Naive thymus-derived CD4-positive, alpha-beta T cell (primary cell): ENCODE data around the gene TESK2. TPM values are rescaled to one million over a fixed set of nuclear protein-coding genes. Genes with fewer than 3 reads are reported as not detected.

ENCODE experiments used
- ATAC-seq: fragments of 150-1000 bp; cut with Tn5 transposase; 2 replicates; pipeline ENCODE4 v1.10.0; 2021; ENCODE audit warnings: mild to moderate bottlenecking, moderate library complexity
- CTCF ChIA-PET: fragments of 350-600 bp; sonication (Branson Sonifier 250); formaldehyde crosslinking; loops from one replicate; lab custom pipeline; 2021; ENCODE audit warnings: antibody characterized with exemption; lab: Charles Lee
- POLR2A ChIA-PET: fragments of 350-600 bp; sonication (Branson Sonifier 250); formaldehyde crosslinking; loops from one replicate; lab custom pipeline; 2021; ENCODE audit warnings: antibody characterized with exemption, inconsistent platforms; lab: Charles Lee
- DNase-seq, 9 donors: peaks; one replicate each; pipeline versions ENCODE4 v3.0.0 to v3.0.0-alpha.2; 2020 to 2022; ENCODE audit warnings: mixed read lengths in 1 of 9
- H3K27ac ChIP-seq: one replicate; pipeline ENCODE4 v1.7.0; 2013; ENCODE audit warnings: mild to moderate bottlenecking, low read depth, low read length, moderate library complexity
- H3K27me3 ChIP-seq, 2 donors: one replicate each; pipeline ENCODE4 v1.7.0; 2013; ENCODE audit warnings: low read length in 2 of 2, mild to moderate bottlenecking in 2 of 2, moderate library complexity in 2 of 2; ENCODE audit not compliant: control insufficient read depth in 2 of 2, insufficient read depth in 2 of 2
- H3K36me3 ChIP-seq, 3 experiments: 1 replicate in 2 of 3; 2 replicates in 1 of 3; pipeline ENCODE4 v1.7.0; 2013; ENCODE audit warnings: low read length in 3 of 3, mild to moderate bottlenecking in 3 of 3, moderate library complexity in 1 of 3; ENCODE audit not compliant: insufficient read depth in 3 of 3, control insufficient read depth in 2 of 3
- H3K4me1 ChIP-seq, 2 donors: one replicate each; pipeline ENCODE4 v1.7.0; 2013; ENCODE audit warnings: low read length in 2 of 2, mild to moderate bottlenecking in 2 of 2, moderate library complexity in 1 of 2; ENCODE audit not compliant: control insufficient read depth in 2 of 2, insufficient read depth in 2 of 2
- H3K4me3 ChIP-seq: 2 replicates; pipeline ENCODE4 v1.7.0; 2013; ENCODE audit warnings: mild to moderate bottlenecking, low read length
- H3K9me3 ChIP-seq, 3 experiments: 1 replicate in 2 of 3; 2 replicates in 1 of 3; pipeline ENCODE4 v1.7.0; 2013; ENCODE audit warnings: low read length in 3 of 3; ENCODE audit not compliant: control insufficient read depth in 2 of 3
- H3K27ac Mint-ChIP-seq, 9 donors: one replicate each; pipeline ENCODE4 v1.8.0; 2020 to 2022; ENCODE audit warnings: mixed read lengths in 9 of 9, mild to moderate bottlenecking in 8 of 9, moderate library complexity in 5 of 9, inconsistent platforms in 2 of 9
- H3K27me3 Mint-ChIP-seq, 5 donors: one replicate each; pipeline ENCODE4 v1.8.0; 2021 to 2022; ENCODE audit warnings: mixed read lengths in 5 of 5, mild to moderate bottlenecking in 1 of 5
- H3K36me3 Mint-ChIP-seq, 5 donors: one replicate each; pipeline ENCODE4 v1.8.0; 2020 to 2022; ENCODE audit warnings: mixed read lengths in 5 of 5, mild to moderate bottlenecking in 3 of 5, inconsistent platforms in 1 of 5
- H3K4me1 Mint-ChIP-seq, 7 donors: one replicate each; pipeline ENCODE4 v1.8.0; 2020 to 2022; ENCODE audit warnings: mixed read lengths in 7 of 7, mild to moderate bottlenecking in 3 of 7, inconsistent platforms in 1 of 7
- H3K4me3 Mint-ChIP-seq, 10 donors: one replicate each; pipeline ENCODE4 v1.8.0; 2020 to 2022; ENCODE audit warnings: mild to moderate bottlenecking in 10 of 10, mixed read lengths in 10 of 10, moderate library complexity in 6 of 10, inconsistent platforms in 2 of 10
- H3K9me3 Mint-ChIP-seq, 11 donors: one replicate each; pipeline ENCODE4 v1.8.0; 2020 to 2022; ENCODE audit warnings: mixed read lengths in 11 of 11, mild to moderate bottlenecking in 4 of 11, inconsistent platforms in 1 of 11, moderate library complexity in 1 of 11
- intact Hi-C, 2 donors: fragments of 100-400 bp; cut with micrococcal nuclease; formaldehyde crosslinking; loops; one replicate each; pipeline ENCODE4 v1.15.1; 2023
- polyA plus RNA-seq, 2 donors: library from polyadenylated mRNA; unstranded; fragments of 300-500 nt; fragmentation: Illumina TruSeq; gene quantifications; one replicate each; pipeline ENCODE4 v1.2.3, GENCODE V29; 2021
- total RNA-seq, 6 experiments: library from RNA in 5 of 6; stranded (reverse) in 5 of 6; gene quantifications; 1 replicate in 5 of 6; 2 replicates in 1 of 6; pipeline ENCODE4 v1.2.3 and lab custom pipeline; 2021 to 2026

TESK2 gene, protein sequence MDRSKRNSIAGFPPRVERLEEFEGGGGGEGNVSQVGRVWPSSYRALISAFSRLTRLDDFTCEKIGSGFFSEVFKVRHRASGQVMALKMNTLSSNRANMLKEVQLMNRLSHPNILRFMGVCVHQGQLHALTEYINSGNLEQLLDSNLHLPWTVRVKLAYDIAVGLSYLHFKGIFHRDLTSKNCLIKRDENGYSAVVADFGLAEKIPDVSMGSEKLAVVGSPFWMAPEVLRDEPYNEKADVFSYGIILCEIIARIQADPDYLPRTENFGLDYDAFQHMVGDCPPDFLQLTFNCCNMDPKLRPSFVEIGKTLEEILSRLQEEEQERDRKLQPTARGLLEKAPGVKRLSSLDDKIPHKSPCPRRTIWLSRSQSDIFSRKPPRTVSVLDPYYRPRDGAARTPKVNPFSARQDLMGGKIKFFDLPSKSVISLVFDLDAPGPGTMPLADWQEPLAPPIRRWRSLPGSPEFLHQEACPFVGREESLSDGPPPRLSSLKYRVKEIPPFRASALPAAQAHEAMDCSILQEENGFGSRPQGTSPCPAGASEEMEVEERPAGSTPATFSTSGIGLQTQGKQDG
- total RNA-seq (1 to 10 TPM; 3.3 to 8.9 (median 7.4) TPM), polyA plus RNA-seq (1 to 10 TPM; 3.5 to 5.0 TPM), total RNA-seq (lab: John Stamatoyannopoulos, UW) (7.3 reads per million, percentile 30 among the genes with 10 or more reads in this experiment)

DNA sequence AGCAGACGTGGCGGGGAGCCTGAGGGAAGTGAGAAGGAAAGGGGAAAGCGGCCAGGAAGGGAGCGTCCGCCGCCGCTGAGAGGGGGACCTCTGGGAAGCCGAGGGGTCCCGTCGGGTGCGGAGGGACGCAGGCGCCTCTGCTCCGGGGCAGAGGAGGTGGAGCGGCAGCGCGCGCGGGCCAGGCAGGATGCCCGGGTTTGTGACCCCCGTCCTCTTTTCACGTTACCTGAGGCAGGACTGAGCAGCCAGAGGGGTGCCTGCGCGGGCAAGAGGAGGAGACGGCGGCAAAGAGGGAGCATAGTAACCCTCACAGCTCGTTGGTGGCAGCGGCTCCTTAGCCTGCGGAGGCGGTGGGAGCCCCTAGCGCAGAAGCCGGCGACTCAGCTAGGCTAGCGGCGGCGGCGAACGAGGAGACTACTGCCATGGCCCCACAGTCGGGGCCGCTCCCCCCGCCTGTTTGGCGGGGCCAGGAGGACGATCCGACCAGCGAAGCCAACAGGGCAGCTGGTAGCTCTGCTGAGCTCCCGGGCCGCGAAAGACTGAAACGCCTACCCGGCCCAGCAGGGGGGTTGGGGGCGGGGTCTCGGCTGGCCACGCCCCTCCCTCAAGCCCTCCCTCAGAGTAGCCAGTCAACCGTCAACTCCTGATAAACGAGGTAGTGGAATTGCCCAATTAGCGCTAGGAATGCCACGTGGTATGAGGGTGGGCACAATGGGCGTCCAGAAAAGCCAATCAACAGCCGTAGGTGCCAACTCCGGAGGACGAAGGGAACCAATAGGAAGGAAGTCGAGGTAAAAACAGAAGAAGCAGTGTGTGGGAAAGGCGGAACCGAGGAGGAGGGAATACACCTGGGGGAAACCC lies at the start of gene TESK2:
TESK2 (minus strand) TSS at position 538 of the 861 bp plus-strand sequence. CDS start 33,378 bp downstream, outside the sequence.
- Mint-ChIP-seq H3K27me3 (peaks cover 0 to 4% (median 0%) of the 10 kb centered on the region in 5 donors), H3K27ac (no peak within 1 kb of the TSS), H3K9me3 (no peaks in the 10 kb centered on the region), H3K4me3 (no peak within 1 kb of the TSS), H3K4me1 (peaks cover 5 to 15% (median 10%) of the 10 kb centered on the region in 7 donors), H3K36me3 (peaks cover 0 to 4% (median 0%) of the 10 kb centered on the region in 5 donors)
- Histone ChIP-seq H3K27me3 (no peaks in the 10 kb centered on the region), H3K4me1 (peaks cover 9% of the 10 kb centered on the region in 2 donors), H3K9me3 (no peaks in the 10 kb centered on the region), H3K36me3 (no peaks in the 10 kb centered on the region), H3K27ac (peak within 1 kb of the TSS; percentile 77), H3K4me3 (peak within 1 kb of the TSS; percentile 76)
- ATAC-seq (peak; percentile 96), DNase-seq (peak; percentile 89 to 99 (median 98))
- ChIA-PET POLR2A (interaction anchor here (0.6 to 5.5 kb wide), 14 partner anchors 10 to 769 kb away, joined by 3 to 45 read pairs (median 5); partner anchors contain the start of genes CCDC163, HECTD3, MMACHC and MUTYH), CTCF (interaction anchor here (0.5 to 7.6 kb wide), 14 partner anchors 11 to 773 kb away, joined by 3 to 94 read pairs (median 7); partner anchors contain the start of genes CCDC163, HECTD3, MMACHC and MUTYH)
- intact Hi-C loops: loop anchor here (1.0 to 10.0 kb wide), 18 partner anchors 9 to 817 kb away; partner anchors contain the start of genes BTBD19 (in 2 of the 2), CCDC163 (in 2 of the 2), DYNLT4 (in 2 of the 2) and IPP (in 2 of the 2)

DNA sequence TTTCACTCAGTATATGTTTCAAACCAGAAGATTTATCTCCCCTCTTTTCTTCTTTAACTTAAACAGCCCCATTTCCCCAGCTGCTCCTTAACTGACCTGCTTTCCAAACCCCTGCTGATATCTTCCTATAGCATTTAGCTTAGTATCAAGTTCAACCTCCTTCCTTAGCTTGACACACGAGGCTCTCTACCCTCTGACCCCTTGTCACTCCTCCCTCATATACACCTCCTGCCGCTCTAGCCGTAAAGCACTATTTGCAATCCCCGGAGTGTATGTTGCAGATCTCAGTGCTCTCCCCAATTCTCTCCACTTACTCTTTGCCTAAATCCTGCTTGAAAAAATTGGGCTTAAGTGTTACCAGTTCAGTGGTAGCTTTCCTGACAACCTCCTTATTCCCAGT lies 45.9 kb upstream of the TESK2 start:
- Histone ChIP-seq H3K36me3 (no peaks in the 10 kb centered on the region), H3K4me1 (no peaks in the 10 kb centered on the region), H3K9me3 (no peaks in the 10 kb centered on the region), H3K27ac (no peak overlapping the region), H3K4me3 (no peak overlapping the region), H3K27me3 (no peaks in the 10 kb centered on the region)
- ATAC-seq (no peak), DNase-seq (no peak)
- H3K4me1 Mint-ChIP-seq: peaks cover 0 to 13% (median 0%) of the 10 kb centered on the region in 7 donors
- CTCF ChIA-PET: no interaction called here
- intact Hi-C loops: no loop called here
- H3K27me3 Mint-ChIP-seq: peaks cover 0 to 2% (median 0%) of the 10 kb centered on the region in 5 donors
- no peaks in the 10 kb centered on the region for H3K36me3 Mint-ChIP-seq
- no peaks in the 10 kb centered on the region for H3K9me3 Mint-ChIP-seq
- no peak overlapping the region for H3K4me3 Mint-ChIP-seq
- H3K27ac Mint-ChIP-seq: peak overlapping the region in 1 of 9 donors; percentile 14
- POLR2A ChIA-PET: interaction anchor here (0.6 to 1.4 kb wide), 2 partner anchors 15 to 726 kb away, joined by 4 to 8 read pairs; partner anchors contain the start of gene PRDX1

DNA sequence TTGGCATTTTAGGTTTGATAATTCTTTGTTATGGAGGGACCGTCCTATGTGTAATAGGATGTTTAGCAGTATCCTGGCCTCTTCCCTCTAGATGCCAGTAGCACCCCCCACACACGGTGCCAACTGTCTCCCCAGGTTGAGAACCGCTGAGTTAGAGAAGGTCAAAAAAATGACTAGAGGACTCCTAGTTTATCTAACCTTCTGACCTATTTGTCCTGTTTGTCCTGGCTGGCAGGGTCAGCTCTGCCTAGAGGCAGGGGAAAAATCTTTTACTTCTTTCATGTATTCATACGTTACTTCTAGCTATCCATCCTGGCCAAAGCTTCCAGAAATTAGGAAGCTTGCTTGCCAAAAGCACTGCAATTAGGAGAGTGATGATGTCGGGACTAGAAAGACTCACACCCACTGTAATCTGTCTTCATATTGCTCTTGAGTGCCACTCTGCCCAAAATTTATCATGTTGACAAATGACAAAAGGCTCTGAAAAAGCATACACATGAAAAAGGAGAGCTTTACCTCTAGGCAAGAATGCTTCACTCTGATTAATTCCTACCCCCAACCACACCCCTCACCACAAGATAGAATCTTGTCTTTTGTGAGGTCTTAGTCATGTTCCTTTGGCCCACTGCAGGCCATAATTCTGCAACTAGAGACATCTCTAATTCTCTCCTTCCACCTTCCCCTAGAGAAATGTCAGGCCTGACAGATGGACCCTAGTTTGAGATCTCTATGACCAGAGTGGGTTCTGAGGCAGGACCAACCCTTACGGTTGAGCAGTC lies 45.2 kb upstream of the TESK2 start:
- Mint-ChIP-seq H3K4me3 (no peak overlapping the region), H3K36me3 (no peaks in the 10 kb centered on the region), H3K27me3 (peaks cover 0 to 2% (median 0%) of the 10 kb centered on the region in 5 donors), H3K4me1 (peaks cover 0 to 13% (median 0%) of the 10 kb centered on the region in 7 donors), H3K27ac (no peak overlapping the region), H3K9me3 (no peaks in the 10 kb centered on the region)
- H3K4me3 ChIP-seq: no peak overlapping the region
- DNase-seq: no peak
- H3K4me1 ChIP-seq: no peaks in the 10 kb centered on the region
- no peak for ATAC-seq
- no peak overlapping the region for H3K27ac ChIP-seq
- ChIA-PET POLR2A (interaction anchor here (0.5 to 1.4 kb wide), 2 partner anchors 14 to 18 kb away, joined by 4 to 8 read pairs; partner anchors contain the start of gene PRDX1), CTCF (no interaction called here)
- H3K27me3 ChIP-seq: no peaks in the 10 kb centered on the region
- intact Hi-C loops: no loop called here
- H3K36me3 ChIP-seq: no peaks in the 10 kb centered on the region
- H3K9me3 ChIP-seq: no peaks in the 10 kb centered on the region

DNA sequence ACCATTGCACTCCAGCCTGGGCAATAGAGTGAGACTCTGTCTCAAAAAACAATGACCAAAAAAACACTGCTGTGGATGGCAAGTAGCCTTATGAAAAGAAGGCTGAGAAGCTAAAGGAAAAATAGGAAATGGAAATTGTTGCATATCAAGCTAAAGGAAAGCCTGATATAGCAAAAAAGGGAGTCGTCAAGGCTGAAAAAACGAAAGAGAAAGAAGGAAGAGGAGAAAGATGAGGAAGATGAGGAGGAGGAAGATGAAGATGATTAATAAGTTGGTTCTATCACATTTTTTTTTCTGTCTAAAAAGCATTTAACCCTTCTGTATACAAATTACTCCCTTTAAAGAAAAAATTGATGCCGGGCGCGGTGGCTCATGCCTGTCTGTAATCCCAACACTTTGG lies 40.9 kb upstream of the TESK2 start:
- Mint-ChIP-seq H3K4me1 (peaks cover 0 to 9% (median 0%) of the 10 kb centered on the region in 7 donors), H3K36me3 (no peaks in the 10 kb centered on the region), H3K9me3 (no peaks in the 10 kb centered on the region), H3K27ac (no peak overlapping the region), H3K4me3 (no peak overlapping the region), H3K27me3 (peaks cover 0 to 2% (median 0%) of the 10 kb centered on the region in 5 donors)
- no peak for ATAC-seq
- CTCF ChIA-PET: no interaction called here
- Histone ChIP-seq H3K36me3 (no peaks in the 10 kb centered on the region), H3K4me3 (no peak overlapping the region), H3K4me1 (no peaks in the 10 kb centered on the region), H3K27ac (no peak overlapping the region), H3K9me3 (no peaks in the 10 kb centered on the region), H3K27me3 (no peaks in the 10 kb centered on the region)
- intact Hi-C loops: no loop called here
- POLR2A ChIA-PET: interaction anchor here (2.1 kb wide), 1 partner anchor 10 kb away, joined by 4 read pairs; the partner anchor contains the start of gene PRDX1
- DNase-seq: no peak

DNA sequence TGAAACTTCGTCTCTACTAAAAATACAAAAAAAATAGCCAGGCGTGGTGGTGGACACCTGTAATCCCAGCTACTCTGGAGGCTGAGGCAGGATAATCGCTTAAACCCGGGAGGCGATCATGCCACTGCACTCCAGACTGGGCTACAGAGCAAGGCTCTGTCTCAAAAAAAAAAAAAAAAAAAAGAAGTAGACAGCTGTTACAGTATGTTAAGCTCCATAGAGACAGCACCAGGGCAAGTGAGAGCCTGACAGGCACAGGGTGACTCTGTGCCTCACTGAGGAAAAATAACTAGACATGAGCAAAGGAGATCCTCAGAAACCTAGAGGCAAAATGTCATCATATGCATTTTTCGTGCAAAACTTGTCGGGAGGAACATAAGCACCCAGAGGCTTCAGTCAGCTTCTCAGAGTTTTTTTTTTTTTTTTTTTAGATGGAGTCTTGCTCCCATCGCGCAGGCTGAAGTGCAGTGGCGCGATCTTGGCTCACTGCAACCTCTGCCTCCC lies 39.7 kb upstream of the TESK2 start:
- Mint-ChIP-seq H3K4me1 (peaks cover 0 to 3% (median 0%) of the 10 kb centered on the region in 7 donors), H3K36me3 (no peaks in the 10 kb centered on the region), H3K27me3 (peaks cover 0 to 6% (median 0%) of the 10 kb centered on the region in 5 donors), H3K27ac (no peak overlapping the region), H3K4me3 (no peak overlapping the region), H3K9me3 (no peaks in the 10 kb centered on the region)
- ATAC-seq (no peak), DNase-seq (no peak)
- ChIA-PET CTCF (no interaction called here), POLR2A (interaction anchor here (0.6 kb wide), 1 partner anchor 187 kb away, joined by 5 read pairs; no protein-coding TSS in a partner anchor)
- intact Hi-C loops: no loop called here
- no peak overlapping the region for H3K27ac ChIP-seq
- no peaks in the 10 kb centered on the region for H3K36me3 ChIP-seq
- H3K9me3 ChIP-seq: no peaks in the 10 kb centered on the region
- H3K4me3 ChIP-seq: no peak overlapping the region
- H3K27me3 ChIP-seq: no peaks in the 10 kb centered on the region
- H3K4me1 ChIP-seq: no peaks in the 10 kb centered on the region
